Neuron (in vitro differentiated cells): Measurements from ENCODE around the gene ELOVL2.
"Not testable (repeated sequence)": the region's sequence is repeated elsewhere in the genome, so short reads cannot be mapped to it uniquely, and the experiment has no call there.

Source experiments
- H2AFZ ChIP-seq: one replicate; pipeline ENCODE4 v1.6.1; 2013; ENCODE audit warnings: low read depth, mild to moderate bottlenecking, inconsistent platforms, low read length, moderate library complexity
- H3K27me3 ChIP-seq: one replicate; pipeline ENCODE4 v1.6.1; 2013; ENCODE audit warnings: low read length; ENCODE audit not compliant: insufficient read depth
- H3K36me3 ChIP-seq: one replicate; pipeline ENCODE4 v1.6.1; 2013; ENCODE audit warnings: low read length; ENCODE audit not compliant: insufficient read depth
- H3K4me1 ChIP-seq: one replicate; pipeline ENCODE4 v1.6.1; 2013; ENCODE audit warnings: low read length; ENCODE audit not compliant: insufficient read depth
- H3K4me3 ChIP-seq: 2 replicates; pipeline ENCODE4 v1.5.1; 2013; ENCODE audit warnings: mild to moderate bottlenecking, low read length, moderate library complexity
- H3K9me3 ChIP-seq: one replicate; pipeline ENCODE4 v1.6.1; 2013; ENCODE audit warnings: low read length

Gene ELOVL2, protein sequence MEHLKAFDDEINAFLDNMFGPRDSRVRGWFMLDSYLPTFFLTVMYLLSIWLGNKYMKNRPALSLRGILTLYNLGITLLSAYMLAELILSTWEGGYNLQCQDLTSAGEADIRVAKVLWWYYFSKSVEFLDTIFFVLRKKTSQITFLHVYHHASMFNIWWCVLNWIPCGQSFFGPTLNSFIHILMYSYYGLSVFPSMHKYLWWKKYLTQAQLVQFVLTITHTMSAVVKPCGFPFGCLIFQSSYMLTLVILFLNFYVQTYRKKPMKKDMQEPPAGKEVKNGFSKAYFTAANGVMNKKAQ

DNA sequence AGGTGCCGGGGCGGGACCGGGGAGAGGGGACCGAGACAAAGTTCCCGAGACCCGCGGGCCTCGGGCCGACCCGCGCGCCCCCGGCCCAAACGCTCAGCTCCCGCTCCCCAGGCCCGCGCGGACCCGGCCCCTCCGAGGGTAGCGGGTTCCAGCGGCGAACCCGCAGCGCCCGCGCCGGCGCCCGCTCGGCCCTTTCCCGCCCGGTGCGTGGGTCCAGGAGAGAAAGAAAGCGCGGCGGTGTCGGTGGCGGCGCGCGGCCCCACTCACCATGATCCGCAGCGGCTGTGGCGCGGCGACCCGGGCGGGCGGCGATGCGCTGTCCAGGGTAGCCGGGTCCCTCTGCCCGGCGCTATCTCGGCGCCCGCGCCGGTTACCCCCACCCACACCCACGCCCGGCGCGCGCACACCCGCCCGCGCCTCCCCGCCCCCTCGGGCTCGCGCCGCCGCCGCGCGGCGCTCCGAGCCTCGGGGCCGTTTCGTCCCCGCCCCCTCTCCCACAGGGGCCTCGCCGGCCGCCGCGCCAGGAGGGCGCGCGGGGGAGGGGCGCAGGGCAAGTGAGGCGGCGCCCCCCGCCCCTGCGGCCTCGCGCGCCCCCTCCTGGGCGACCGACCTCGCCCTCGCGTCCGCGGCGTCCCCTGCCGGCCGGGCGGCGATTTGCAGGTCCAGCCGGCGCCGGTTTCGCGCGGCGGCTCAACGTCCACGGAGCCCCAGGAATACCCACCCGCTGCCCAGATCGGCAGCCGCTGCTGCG lies at the start of gene ELOVL2:
Gene ELOVL2 (minus strand): TSS at position 345 of the 751 bp plus-strand sequence. CDS start 75 bp downstream, at position 270.
- no peaks in the 10 kb centered on the region for H3K27me3 ChIP-seq

DNA sequence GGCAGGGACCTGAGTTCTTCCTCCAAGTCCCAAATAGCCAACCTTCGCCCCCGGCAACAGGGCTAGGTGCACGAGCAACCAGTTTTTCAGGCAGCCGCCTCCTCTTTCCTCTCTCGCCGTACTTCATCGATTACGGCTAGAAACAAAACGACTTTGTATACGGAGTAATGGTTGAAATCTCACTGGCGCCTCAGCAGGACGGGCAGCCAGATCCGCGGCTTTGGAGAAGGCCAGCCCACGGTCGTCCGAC lies 49.2 kb upstream of the ELOVL2 start:
- Histone ChIP-seq H3K4me1 (peaks cover 14% of the 10 kb centered on the region), H2AFZ (peak overlapping the region; percentile 91), H3K36me3 (no peaks in the 10 kb centered on the region), H3K9me3 (no peaks in the 10 kb centered on the region), H3K27me3 (no peaks in the 10 kb centered on the region), H3K4me3 (peak overlapping the region; percentile 96)

More for the DNA sequence above, at the start of gene ELOVL2:
- no peaks in the 10 kb centered on the region for H3K9me3 ChIP-seq
- peak within 1 kb of the TSS; percentile 83 for H3K4me3 ChIP-seq
- H3K4me1 ChIP-seq: peaks cover 13% of the 10 kb centered on the region
- H2AFZ ChIP-seq: peak within 1 kb of the TSS; percentile 87
- no peaks in the 10 kb centered on the region for H3K36me3 ChIP-seq

DNA sequence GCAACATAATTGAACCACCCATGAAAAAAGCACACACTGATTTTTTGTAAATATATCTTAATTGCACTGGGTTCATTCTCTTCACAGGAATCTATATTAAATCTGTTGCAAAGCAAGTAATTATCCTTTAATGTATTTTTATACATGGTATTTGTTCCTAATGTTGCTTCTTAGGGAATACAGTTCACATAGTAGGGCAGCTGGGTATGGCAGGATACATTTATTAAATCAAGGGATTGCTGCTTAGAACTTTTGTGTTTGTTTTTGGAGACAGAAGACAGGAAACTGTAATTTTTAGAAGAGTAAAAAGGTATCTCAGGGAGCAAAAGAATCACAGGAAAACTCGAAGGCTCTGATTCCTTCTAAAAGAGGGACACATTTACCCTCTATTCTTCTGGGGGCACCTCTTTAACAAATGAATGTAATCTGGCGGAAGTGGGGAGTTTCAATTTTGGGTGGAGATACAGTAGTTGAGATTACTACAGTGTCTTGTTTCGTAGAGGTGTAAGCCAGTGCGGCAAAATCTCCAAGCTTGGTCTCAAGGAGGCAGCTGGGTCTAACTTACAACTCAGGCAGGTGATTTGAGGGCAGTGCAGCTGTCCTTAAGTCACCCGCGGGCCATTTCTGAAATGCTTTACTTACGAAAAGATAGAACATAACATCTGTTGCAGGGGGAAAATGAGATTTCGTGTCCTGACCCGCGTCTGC lies 48.7 kb upstream of the ELOVL2 start:
- H3K4me3 ChIP-seq: peak overlapping the region; percentile 96
- peak overlapping the region; percentile 91 for H2AFZ ChIP-seq
- peaks cover 14% of the 10 kb centered on the region for H3K4me1 ChIP-seq
- H3K36me3 ChIP-seq: no peaks in the 10 kb centered on the region
- H3K9me3 ChIP-seq: no peaks in the 10 kb centered on the region
- H3K27me3 ChIP-seq: no peaks in the 10 kb centered on the region

DNA sequence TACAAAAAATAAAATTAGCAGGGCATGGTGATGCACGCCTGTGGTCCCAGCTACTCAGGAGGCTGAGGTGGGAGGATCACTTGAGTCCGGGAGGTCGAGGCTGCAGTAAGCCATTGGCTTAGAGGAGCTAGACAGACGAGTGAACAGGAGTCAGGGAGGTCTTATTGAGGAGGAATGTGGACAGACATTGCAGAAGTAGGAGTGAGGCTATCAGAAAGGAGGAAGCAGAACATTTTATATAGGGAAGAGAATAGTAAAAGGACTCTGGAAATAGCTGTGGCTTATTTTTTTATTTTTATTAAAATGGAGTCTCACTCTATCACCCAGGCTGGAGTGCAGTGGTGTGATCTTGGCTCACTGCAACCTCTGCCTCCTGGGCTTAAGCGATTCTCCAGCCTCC lies 47.0 kb upstream of the ELOVL2 start:
- not testable (repeated sequence) for H3K36me3 ChIP-seq, H3K4me3 ChIP-seq, H3K27me3 ChIP-seq, H3K9me3 ChIP-seq, H2AFZ ChIP-seq
- peaks cover 14% of the 10 kb centered on the region for H3K4me1 ChIP-seq

DNA sequence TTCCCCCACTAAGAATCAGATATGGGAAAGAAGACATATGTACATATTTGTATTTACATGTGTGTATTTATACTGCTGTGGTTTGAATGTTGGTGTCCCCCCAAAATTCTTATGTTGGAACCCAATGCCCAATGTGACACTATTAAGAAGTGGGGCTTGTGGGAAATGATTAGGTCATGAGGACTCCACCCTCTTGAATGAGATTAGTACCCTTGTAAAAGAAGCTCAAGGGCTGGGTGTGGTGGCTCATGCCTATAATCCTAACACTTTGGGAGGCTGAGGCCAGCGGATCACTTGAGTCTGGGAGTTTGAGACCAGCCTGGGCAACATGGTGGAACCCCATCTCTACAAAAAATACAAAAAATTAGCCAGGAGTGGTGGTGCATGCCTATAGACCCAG lies 45.6 kb upstream of the ELOVL2 start:
- H3K4me3 ChIP-seq: no peak overlapping the region
- peaks cover 3% of the 10 kb centered on the region for H3K4me1 ChIP-seq
- H2AFZ ChIP-seq: no peak overlapping the region
- H3K9me3 ChIP-seq: no peaks in the 10 kb centered on the region
- H3K27me3 ChIP-seq: no peaks in the 10 kb centered on the region
- H3K36me3 ChIP-seq: no peaks in the 10 kb centered on the region

DNA sequence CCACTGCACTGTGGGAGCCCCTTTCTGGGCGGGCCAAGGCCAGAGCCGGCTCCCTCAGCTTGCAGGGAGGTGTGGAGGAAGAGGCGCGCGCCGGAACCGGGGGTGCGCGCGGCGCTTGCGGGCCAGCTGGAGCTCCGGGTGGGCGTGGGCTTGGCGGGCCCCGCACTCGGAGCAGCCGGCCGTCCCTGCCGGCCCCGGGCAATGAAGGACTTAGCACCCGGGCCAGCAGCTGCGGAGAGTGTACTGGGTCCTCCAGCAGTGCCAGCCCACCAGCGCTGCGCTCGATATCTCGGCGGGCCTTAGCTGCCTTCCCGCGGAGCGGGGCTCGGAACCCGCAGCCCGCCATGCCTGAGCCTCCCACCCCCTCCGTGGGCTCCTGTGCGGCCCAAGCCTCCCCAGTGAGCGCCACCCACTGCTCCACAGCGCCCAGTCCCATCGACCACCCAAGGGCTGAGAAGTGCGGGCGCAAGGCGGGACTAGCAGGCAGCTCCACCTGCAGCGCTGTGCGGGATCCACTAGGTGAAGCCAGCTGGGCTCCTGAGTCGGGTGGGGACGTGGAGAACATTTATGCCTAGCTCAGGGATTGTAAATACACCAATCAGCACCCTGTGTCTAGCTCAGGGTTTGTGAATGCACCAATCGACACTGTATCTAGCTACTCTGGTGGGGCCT lies 43.2 kb upstream of the ELOVL2 start:
- not testable (repeated sequence) for H3K4me1 ChIP-seq, H3K4me3 ChIP-seq, H3K27me3 ChIP-seq, H3K9me3 ChIP-seq, H3K36me3 ChIP-seq, H2AFZ ChIP-seq

DNA sequence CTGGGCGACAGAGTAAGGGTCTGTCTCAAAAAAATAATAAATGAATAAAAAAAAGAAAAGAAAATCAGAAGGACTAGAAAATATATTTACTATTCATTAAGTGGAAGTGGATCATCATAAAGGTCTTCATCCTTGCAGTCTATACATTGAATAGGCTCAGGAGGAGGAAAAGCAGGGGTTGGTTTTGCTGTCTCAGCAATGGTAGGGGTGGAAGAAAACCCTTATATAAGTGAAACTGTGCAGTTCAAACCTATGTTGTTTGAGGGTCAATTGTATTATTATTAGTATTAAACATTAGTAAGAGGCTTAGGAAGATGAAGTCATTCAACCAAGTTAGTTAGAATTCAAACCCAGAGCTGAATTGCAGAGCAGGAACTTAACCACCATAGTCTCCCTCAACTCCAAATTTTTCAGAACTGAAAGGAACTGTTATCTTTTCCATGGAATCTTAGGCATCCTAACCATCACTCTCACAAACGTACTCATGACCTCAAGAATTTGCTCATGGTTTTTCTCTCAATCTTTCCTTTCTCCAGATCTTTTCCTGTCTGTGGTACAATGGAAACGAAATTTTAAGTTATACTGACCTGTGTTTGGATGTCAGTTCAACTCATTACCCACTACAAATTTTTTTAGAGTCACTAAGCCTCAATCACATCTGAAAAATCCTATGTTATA lies 41.8 kb upstream of the ELOVL2 start:
- no peaks in the 10 kb centered on the region for H3K4me1 ChIP-seq
- H3K36me3 ChIP-seq: no peaks in the 10 kb centered on the region
- H2AFZ ChIP-seq: no peak overlapping the region
- no peaks in the 10 kb centered on the region for H3K9me3 ChIP-seq
- H3K4me3 ChIP-seq: no peak overlapping the region
- no peaks in the 10 kb centered on the region for H3K27me3 ChIP-seq

DNA sequence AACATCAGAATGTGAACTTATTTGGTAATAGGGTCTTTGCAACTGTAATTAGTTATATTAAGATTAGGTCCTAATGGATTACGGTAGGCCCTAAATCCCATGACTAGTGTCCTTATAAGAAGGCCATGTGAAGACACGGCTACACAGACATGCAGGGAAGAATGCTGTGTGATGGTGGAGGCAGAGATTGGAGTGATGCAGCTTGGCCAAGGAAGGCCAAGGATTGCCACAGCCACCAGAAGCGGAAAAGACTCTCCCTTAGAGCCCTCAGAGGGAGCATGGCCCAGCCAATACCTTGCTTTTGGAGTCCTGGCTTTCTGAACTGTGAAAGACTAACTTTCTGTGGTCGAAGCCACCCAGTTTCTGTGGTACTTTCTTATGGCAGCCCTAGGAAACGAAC lies 39.9 kb upstream of the ELOVL2 start:
- H3K4me3 ChIP-seq: no peak overlapping the region
- H3K4me1 ChIP-seq: no peaks in the 10 kb centered on the region
- no peaks in the 10 kb centered on the region for H3K36me3 ChIP-seq
- H3K9me3 ChIP-seq: no peaks in the 10 kb centered on the region
- H2AFZ ChIP-seq: no peak overlapping the region
- H3K27me3 ChIP-seq: no peaks in the 10 kb centered on the region

DNA sequence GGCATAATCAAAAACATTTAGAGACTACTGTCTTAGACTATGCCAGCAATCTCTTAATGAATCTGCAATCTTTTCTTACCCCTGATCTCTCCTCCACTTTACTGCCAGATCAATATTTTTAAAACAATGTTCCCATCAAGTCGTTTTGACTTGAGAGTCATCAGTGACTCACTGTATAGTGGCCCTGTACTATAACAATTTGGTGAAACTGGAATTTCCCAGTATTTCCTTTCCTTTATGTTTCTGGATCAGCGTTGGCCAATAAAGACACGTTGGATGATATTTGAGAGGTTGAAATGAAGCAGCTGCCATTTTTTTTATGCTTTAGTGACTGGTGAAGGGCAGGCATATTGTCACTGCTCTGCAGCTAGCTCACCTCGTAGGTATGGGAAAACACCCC lies 39.4 kb upstream of the ELOVL2 start:
- H2AFZ ChIP-seq: no peak overlapping the region
- no peak overlapping the region for H3K4me3 ChIP-seq
- no peaks in the 10 kb centered on the region for H3K36me3 ChIP-seq
- H3K27me3 ChIP-seq: no peaks in the 10 kb centered on the region
- no peaks in the 10 kb centered on the region for H3K9me3 ChIP-seq
- H3K4me1 ChIP-seq: no peaks in the 10 kb centered on the region

DNA sequence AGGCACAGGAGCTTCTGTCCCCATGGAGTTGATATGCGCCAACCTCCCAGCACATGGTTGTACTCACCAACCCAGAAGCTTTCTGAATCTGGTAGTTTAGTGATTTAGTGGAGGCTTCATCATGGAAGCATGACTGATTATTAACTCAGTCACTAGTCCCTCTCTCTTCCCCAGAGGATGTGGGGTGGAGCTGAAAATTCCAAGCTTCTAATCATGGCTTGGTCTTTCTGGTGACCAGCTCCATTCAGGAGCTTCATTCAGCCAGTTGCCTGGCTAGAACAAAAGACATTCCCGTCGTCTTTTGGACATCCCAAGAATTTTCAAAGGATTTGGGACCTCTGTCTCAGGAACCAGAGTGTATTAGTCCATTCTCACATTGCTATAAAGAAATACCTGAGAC lies 36.2 kb upstream of the ELOVL2 start:
- no peaks in the 10 kb centered on the region for H3K9me3 ChIP-seq
- H3K4me1 ChIP-seq: no peaks in the 10 kb centered on the region
- no peak overlapping the region for H2AFZ ChIP-seq
- no peaks in the 10 kb centered on the region for H3K36me3 ChIP-seq
- H3K4me3 ChIP-seq: no peak overlapping the region
- no peaks in the 10 kb centered on the region for H3K27me3 ChIP-seq

DNA sequence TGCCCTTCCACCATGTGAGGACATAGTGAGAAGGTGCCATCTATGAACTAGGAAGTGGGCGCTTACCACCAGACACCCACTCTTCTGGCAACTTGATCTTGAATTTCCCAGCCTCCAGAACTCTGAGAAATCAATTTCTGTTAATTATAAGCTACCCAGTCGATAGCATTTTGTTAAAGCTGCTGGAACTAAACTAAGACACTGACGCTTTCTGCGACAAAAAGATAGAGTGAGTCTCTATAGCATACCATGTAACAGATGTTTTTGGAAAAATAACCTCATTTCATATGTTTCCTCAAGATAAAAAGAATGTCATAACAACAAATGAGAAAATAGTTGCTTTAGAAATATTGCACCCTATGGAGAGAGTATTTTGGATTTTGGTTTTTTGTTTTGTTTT lies 34.2 kb upstream of the ELOVL2 start:
- Histone ChIP-seq H3K4me1 (no peaks in the 10 kb centered on the region), H3K9me3 (no peaks in the 10 kb centered on the region), H3K36me3 (no peaks in the 10 kb centered on the region), H3K4me3 (no peak overlapping the region), H3K27me3 (no peaks in the 10 kb centered on the region), H2AFZ (no peak overlapping the region)

DNA sequence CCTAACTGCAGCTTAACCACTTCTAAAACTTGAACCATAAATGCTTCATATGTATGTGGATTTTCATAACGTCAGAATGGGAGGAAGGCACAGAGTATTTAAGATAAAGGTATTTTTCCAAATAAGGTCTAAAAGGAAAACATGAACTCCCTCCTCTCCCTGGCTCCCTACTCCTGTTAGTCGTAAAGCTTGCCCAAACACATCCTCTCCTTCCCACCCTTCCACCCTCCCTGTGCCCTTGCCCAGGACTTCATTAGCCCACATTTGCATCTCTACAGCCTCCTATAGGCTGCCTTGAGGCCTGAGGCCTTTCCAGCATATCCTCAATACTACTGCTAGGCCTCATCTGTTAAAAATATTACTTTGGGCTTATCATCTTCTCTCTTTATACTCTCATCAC lies 32.4 kb upstream of the ELOVL2 start:
- no peaks in the 10 kb centered on the region for H3K36me3 ChIP-seq
- no peak overlapping the region for H2AFZ ChIP-seq
- H3K4me1 ChIP-seq: no peaks in the 10 kb centered on the region
- H3K4me3 ChIP-seq: no peak overlapping the region
- H3K27me3 ChIP-seq: no peaks in the 10 kb centered on the region
- no peaks in the 10 kb centered on the region for H3K9me3 ChIP-seq

DNA sequence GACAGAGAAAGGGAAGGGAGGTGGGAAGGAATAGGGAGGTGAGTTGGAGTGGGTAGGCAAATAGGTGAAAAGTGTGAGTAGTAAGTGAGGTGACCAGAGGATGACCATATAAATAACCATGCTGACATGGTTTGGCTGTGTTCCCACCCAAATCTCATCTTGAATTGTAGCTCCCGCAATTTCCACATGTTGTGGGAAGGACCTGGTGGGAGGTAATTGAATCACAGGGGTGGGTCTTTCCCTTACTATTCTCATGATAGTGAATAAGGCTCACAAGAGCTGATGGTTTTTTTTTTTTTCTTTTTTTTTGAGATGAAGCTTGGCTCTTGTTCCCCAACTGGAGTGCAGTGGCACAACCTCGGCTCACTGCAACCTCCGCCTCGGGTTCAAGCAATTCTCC lies 28.0 kb upstream of the ELOVL2 start:
- H3K4me3 ChIP-seq: no peak overlapping the region
- H3K27me3 ChIP-seq: no peaks in the 10 kb centered on the region
- no peaks in the 10 kb centered on the region for H3K4me1 ChIP-seq
- no peaks in the 10 kb centered on the region for H3K36me3 ChIP-seq
- no peaks in the 10 kb centered on the region for H3K9me3 ChIP-seq
- no peak overlapping the region for H2AFZ ChIP-seq
